Measurements from ENCODE around the gene TNFAIP8L3. TPM values are rescaled to one million over a fixed set of nuclear protein-coding genes. Genes with fewer than 3 reads are reported as not detected.

Gene TNFAIP8L3
- total and polyA plus RNA-seq, 10 donors: 6.5 to 35.8 (median 20.8) TPM

DNA sequence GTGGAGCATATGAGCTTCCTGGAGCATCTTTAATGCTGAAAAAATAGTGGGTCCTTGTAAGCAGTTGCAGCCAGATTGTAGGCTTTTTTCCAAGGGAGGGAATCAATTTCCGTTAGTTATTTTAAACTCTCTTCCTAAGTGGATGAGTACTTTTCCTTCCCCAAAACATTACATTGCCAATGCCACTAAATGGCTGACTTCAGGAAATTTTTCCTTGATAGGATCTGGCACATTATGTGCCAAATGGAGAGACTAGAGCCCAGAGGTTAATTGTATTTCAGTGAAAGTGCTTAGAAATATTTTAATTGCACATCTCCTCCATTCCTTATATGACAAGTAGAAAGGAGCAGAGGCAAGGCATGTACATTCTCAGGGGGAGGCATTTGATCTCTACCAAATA, 83.5 kb downstream of the TNFAIP8L3 start:
- Histone ChIP-seq H3K36me3 (peaks cover 0 to 22% (median 0%) of the 10 kb centered on the region in 6 donors), H3K27me3 (replicated peaks in 1 of 7) (no peaks in the 10 kb centered on the region), H3K9me3 (peaks cover 0 to 27% (median 5%) of the 10 kb centered on the region in 8 donors), H3K27ac (peak overlapping the region in 6 of 8 donors; percentile 11 to 47 (median 30)), H3K4me1 (peaks cover 0 to 22% (median 5%) of the 10 kb centered on the region in 6 donors), H3K4me3 (no peak overlapping the region)
- 50 to 70% (median 64%) methylated on average over 1 of the region's 1 CpG for WGBS, 5 donors
- intact Hi-C loops (cut with DNase I; ENCODE audit: low total_unique reads): no loop called here
- no peak for TF ChIP-seq POLR2A (IDR thresholded peaks at IDR 0.05)
- TF ChIP-seq POLR2AphosphoS5 (IDR thresholded peaks at IDR 0.05): no peak
- TF ChIP-seq, protein P1, sequence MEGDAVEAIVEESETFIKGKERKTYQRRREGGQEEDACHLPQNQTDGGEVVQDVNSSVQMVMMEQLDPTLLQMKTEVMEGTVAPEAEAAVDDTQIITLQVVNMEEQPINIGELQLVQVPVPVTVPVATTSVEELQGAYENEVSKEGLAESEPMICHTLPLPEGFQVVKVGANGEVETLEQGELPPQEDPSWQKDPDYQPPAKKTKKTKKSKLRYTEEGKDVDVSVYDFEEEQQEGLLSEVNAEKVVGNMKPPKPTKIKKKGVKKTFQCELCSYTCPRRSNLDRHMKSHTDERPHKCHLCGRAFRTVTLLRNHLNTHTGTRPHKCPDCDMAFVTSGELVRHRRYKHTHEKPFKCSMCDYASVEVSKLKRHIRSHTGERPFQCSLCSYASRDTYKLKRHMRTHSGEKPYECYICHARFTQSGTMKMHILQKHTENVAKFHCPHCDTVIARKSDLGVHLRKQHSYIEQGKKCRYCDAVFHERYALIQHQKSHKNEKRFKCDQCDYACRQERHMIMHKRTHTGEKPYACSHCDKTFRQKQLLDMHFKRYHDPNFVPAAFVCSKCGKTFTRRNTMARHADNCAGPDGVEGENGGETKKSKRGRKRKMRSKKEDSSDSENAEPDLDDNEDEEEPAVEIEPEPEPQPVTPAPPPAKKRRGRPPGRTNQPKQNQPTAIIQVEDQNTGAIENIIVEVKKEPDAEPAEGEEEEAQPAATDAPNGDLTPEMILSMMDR (IDR thresholded peaks at IDR 0.05 in 8 of 11, conservative IDR thresholded peaks at IDR 0.05 in 3 of 11): no peak
- no peak for DNase-seq

DNA sequence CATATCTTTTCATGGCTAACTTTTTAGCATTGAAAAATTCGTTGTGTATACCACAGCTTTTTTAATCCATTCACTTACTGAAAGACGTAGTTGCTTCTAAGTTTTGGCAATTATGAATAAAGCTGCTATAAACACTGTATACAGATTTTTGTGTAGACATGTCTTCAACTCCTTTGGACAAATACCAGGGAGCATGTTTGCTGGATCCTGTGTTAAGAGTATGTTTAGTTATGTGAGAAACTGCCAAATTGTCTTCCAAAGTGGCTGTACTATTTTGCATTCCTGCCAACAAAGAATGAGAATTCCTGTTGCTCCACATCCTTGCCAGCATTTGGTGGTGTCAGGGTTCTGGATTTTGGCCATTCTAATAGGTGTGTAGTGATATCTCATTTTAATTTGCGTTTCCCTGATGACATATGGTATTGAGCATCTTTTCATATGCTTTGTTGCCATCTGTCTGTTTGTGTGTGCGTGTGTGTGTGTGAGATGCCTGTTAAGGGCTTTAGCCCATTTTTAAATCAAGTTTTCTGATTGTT, 87.5 kb downstream of the TNFAIP8L3 start:
- intact Hi-C loops (cut with DNase I; ENCODE audit: low total_unique reads): no loop called here
- no peak for DNase-seq
- H3K9me3 ChIP-seq: peaks cover 0 to 27% (median 5%) of the 10 kb centered on the region in 8 donors

More for the DNA sequence above, 87.5 kb downstream of the TNFAIP8L3 start:
- Histone ChIP-seq H3K4me1 (peaks cover 0 to 19% (median 5%) of the 10 kb centered on the region in 6 donors), H3K36me3 (peaks cover 0 to 50% (median 9%) of the 10 kb centered on the region in 6 donors), H3K4me3 (no peak overlapping the region), H3K27me3 (replicated peaks in 1 of 7) (no peaks in the 10 kb centered on the region), H3K27ac (no peak overlapping the region)
- TF ChIP-seq, protein P1 (IDR thresholded peaks at IDR 0.05 in 8 of 11, conservative IDR thresholded peaks at IDR 0.05 in 3 of 11): no peak
- TF ChIP-seq POLR2A (IDR thresholded peaks at IDR 0.05): no peak
- no peak for TF ChIP-seq POLR2AphosphoS5 (IDR thresholded peaks at IDR 0.05)
- 85 to 97% (median 95%) methylated on average over 4 of the region's 4 CpGs for WGBS, 5 donors

Other genes starting within 250 kb of the TNFAIP8L3 start
- 10 to 100 TPM; 12.6 to 17.4 (median 13.7) TPM for gene AP4E1, start 186.2 kb downstream of the TNFAIP8L3 start, total RNA-seq
- 1 to 10 TPM; 2.1 to 3.4 (median 2.5) TPM for gene AP4E1, start 186.2 kb downstream of the TNFAIP8L3 start, polyA plus RNA-seq
- gene CYP19A1, start 243.7 kb upstream of the TNFAIP8L3 start, total RNA-seq: 1 to 10 TPM in 4 of 7 donors, under 1 TPM in 2, not detected in 1; 0.35 to 5.6 (median 2.2) TPM
- gene CYP19A1, start 243.7 kb upstream of the TNFAIP8L3 start, polyA plus RNA-seq: under 1 TPM; 0.13 to 0.96 (median 0.35) TPM
- 10 to 100 TPM in 1 of 7 donors, 1 to 10 TPM in 6; 2.6 to 18.2 (median 4.7) TPM for gene GLDN, start 246.7 kb upstream of the TNFAIP8L3 start, total RNA-seq
- gene GLDN, start 246.7 kb upstream of the TNFAIP8L3 start, polyA plus RNA-seq: 1 to 10 TPM in 2 of 3 donors, under 1 TPM in 1; 0.94 to 2.8 (median 1.1) TPM